ENCODE results near the gene RASSF6. TPM values are rescaled to one million over a fixed set of nuclear protein-coding genes. Genes with fewer than 3 reads are reported as not detected.
"Not testable (repeated sequence)": the region's sequence is repeated elsewhere in the genome, so short reads cannot be mapped to it uniquely, and the experiment has no call there.

RASSF6 gene
- polyA plus RNA-seq, 3 donors from 2014 or later: not detected

GRCh38 chr4:73631565-73632226, 11.5 kb upstream of the RASSF6 start:
- H3K36me3 Mint-ChIP-seq: no peaks in the 10 kb centered on the region
- no peaks in the 10 kb centered on the region for H3K4me1 Mint-ChIP-seq
- H3K27ac Mint-ChIP-seq: no peak overlapping the region
- no peak for DNase-seq
- peaks cover 3 to 6% (median 6%) of the 10 kb centered on the region in 3 donors for H3K27me3 Mint-ChIP-seq (ENCODE audit: low read depth in 3 of 3)
- H3K4me3 Mint-ChIP-seq: no peak overlapping the region
- peaks cover 2 to 13% (median 6%) of the 10 kb centered on the region in 6 donors for H3K9me3 Mint-ChIP-seq

- DNase-seq; H3K36me3 Mint-ChIP-seq; H3K4me3 Mint-ChIP-seq; H3K27ac Mint-ChIP-seq; H3K4me1 Mint-ChIP-seq; H3K27me3 Mint-ChIP-seq (ENCODE audit: low read depth in 3 of 3): not testable (repeated sequence)
- H3K9me3 Mint-ChIP-seq: peaks cover 0 to 10% (median 6%) of the 10 kb centered on the region in 6 donors
Observed at GRCh38 chr4:73628834-73629233, 8.6 kb upstream of the RASSF6 start.

- Mint-ChIP-seq H3K36me3 (no peaks in the 10 kb centered on the region), H3K27ac (no peak overlapping the region), H3K4me3 (no peak overlapping the region), H3K9me3 (peaks cover 0 to 6% (median 0%) of the 10 kb centered on the region in 6 donors), H3K4me1 (no peaks in the 10 kb centered on the region), H3K27me3 (ENCODE audit: low read depth in 3 of 3) (peaks cover 0 to 4% (median 2%) of the 10 kb centered on the region in 3 donors)
- no peak for DNase-seq
Observed at GRCh38 chr4:73621357-73621756, 1.1 kb upstream of the RASSF6 start.

- H3K36me3 Mint-ChIP-seq: no peaks in the 10 kb centered on the region
- H3K4me1 Mint-ChIP-seq: no peaks in the 10 kb centered on the region
- DNase-seq: no peak
- no peak overlapping the region for H3K4me3 Mint-ChIP-seq
- peaks cover 0 to 6% (median 0%) of the 10 kb centered on the region in 6 donors for H3K9me3 Mint-ChIP-seq
- H3K27ac Mint-ChIP-seq: no peak overlapping the region
- H3K27me3 Mint-ChIP-seq (ENCODE audit: low read depth in 3 of 3): peaks cover 0 to 4% (median 2%) of the 10 kb centered on the region in 3 donors
Observed at GRCh38 chr4:73619346-73619745, 890 bp downstream of the RASSF6 start.

GRCh38 chr4:73617256-73617655, 3.0 kb downstream of the RASSF6 start:
- Mint-ChIP-seq H3K9me3 (peaks cover 0 to 6% (median 4%) of the 10 kb centered on the region in 6 donors), H3K4me3 (no peak overlapping the region), H3K27me3 (ENCODE audit: low read depth in 3 of 3) (peaks cover 2 to 4% (median 2%) of the 10 kb centered on the region in 3 donors), H3K36me3 (no peaks in the 10 kb centered on the region), H3K4me1 (no peaks in the 10 kb centered on the region), H3K27ac (no peak overlapping the region)
- DNase-seq: no peak

GRCh38 chr4:73615613-73616012, 4.6 kb downstream of the RASSF6 start:
- Mint-ChIP-seq H3K9me3 (peaks cover 0 to 5% (median 3%) of the 10 kb centered on the region in 6 donors), H3K36me3 (no peaks in the 10 kb centered on the region), H3K4me3 (no peak overlapping the region), H3K27ac (no peak overlapping the region), H3K27me3 (ENCODE audit: low read depth in 3 of 3) (peaks cover 2 to 4% (median 2%) of the 10 kb centered on the region in 3 donors), H3K4me1 (no peaks in the 10 kb centered on the region)
- DNase-seq: no peak

GRCh38 chr4:73614311-73614867, 5.8 kb downstream of the RASSF6 start:
- Mint-ChIP-seq H3K4me1 (no peaks in the 10 kb centered on the region), H3K9me3 (peaks cover 0 to 7% (median 4%) of the 10 kb centered on the region in 6 donors), H3K27me3 (ENCODE audit: low read depth in 3 of 3) (peaks cover 0 to 2% (median 1%) of the 10 kb centered on the region in 3 donors), H3K36me3 (no peaks in the 10 kb centered on the region), H3K27ac (no peak overlapping the region), H3K4me3 (no peak overlapping the region)
- no peak for DNase-seq

- DNase-seq: no peak
- Mint-ChIP-seq H3K4me1 (no peaks in the 10 kb centered on the region), H3K36me3 (no peaks in the 10 kb centered on the region), H3K4me3 (no peak overlapping the region), H3K27me3 (ENCODE audit: low read depth in 3 of 3) (peaks cover 0 to 2% (median 1%) of the 10 kb centered on the region in 3 donors), H3K27ac (no peak overlapping the region), H3K9me3 (peaks cover 0 to 7% (median 4%) of the 10 kb centered on the region in 6 donors)
Observed at GRCh38 chr4:73613130-73613529, 7.1 kb downstream of the RASSF6 start.

GRCh38 chr4:73612032-73612431, 8.2 kb downstream of the RASSF6 start:
- no peak for DNase-seq
- Mint-ChIP-seq H3K36me3 (no peaks in the 10 kb centered on the region), H3K27ac (no peak overlapping the region), H3K4me3 (no peak overlapping the region), H3K27me3 (ENCODE audit: low read depth in 3 of 3) (peaks cover 0 to 2% (median 1%) of the 10 kb centered on the region in 3 donors), H3K9me3 (peaks cover 0 to 7% (median 3%) of the 10 kb centered on the region in 6 donors), H3K4me1 (no peaks in the 10 kb centered on the region)

GRCh38 chr4:73609706-73610105, 10.5 kb downstream of the RASSF6 start:
- peaks cover 0 to 2% (median 1%) of the 10 kb centered on the region in 3 donors for H3K27me3 Mint-ChIP-seq (ENCODE audit: low read depth in 3 of 3)
- H3K9me3 Mint-ChIP-seq: peaks cover 0 to 10% (median 3%) of the 10 kb centered on the region in 6 donors
- DNase-seq: no peak
- H3K27ac Mint-ChIP-seq: no peak overlapping the region
- no peaks in the 10 kb centered on the region for H3K36me3 Mint-ChIP-seq
- no peak overlapping the region for H3K4me3 Mint-ChIP-seq
- no peaks in the 10 kb centered on the region for H3K4me1 Mint-ChIP-seq

GRCh38 chr4:73608689-73609594, 11.3 kb downstream of the RASSF6 start:
- H3K9me3 Mint-ChIP-seq: peaks cover 0 to 10% (median 3%) of the 10 kb centered on the region in 6 donors
- peaks cover 0 to 2% (median 1%) of the 10 kb centered on the region in 3 donors for H3K27me3 Mint-ChIP-seq (ENCODE audit: low read depth in 3 of 3)
- H3K36me3 Mint-ChIP-seq: no peaks in the 10 kb centered on the region
- H3K4me3 Mint-ChIP-seq: no peak overlapping the region
- no peaks in the 10 kb centered on the region for H3K4me1 Mint-ChIP-seq
- no peak overlapping the region for H3K27ac Mint-ChIP-seq
- DNase-seq: no peak

GRCh38 chr4:73607375-73608033, 12.7 kb downstream of the RASSF6 start:
- Mint-ChIP-seq H3K4me3 (no peak overlapping the region), H3K9me3 (peaks cover 0 to 6% (median 0%) of the 10 kb centered on the region in 6 donors), H3K36me3 (no peaks in the 10 kb centered on the region), H3K4me1 (no peaks in the 10 kb centered on the region), H3K27ac (no peak overlapping the region), H3K27me3 (ENCODE audit: low read depth in 3 of 3) (peaks cover 0 to 1% (median 0%) of the 10 kb centered on the region in 3 donors)
- DNase-seq: no peak

GRCh38 chr4:73606465-73606974, 13.7 kb downstream of the RASSF6 start:
- no peaks in the 10 kb centered on the region for H3K36me3 Mint-ChIP-seq
- H3K9me3 Mint-ChIP-seq: peaks cover 0 to 6% (median 0%) of the 10 kb centered on the region in 6 donors
- no peak overlapping the region for H3K27ac Mint-ChIP-seq
- no peak overlapping the region for H3K4me3 Mint-ChIP-seq
- H3K4me1 Mint-ChIP-seq: no peaks in the 10 kb centered on the region
- DNase-seq: no peak
- peaks cover 0 to 1% (median 0%) of the 10 kb centered on the region in 3 donors for H3K27me3 Mint-ChIP-seq (ENCODE audit: low read depth in 3 of 3)

Data from immature natural killer cell (primary cell).